IMR-90 (cell line): ENCODE data around the gene COL5A1. TPM values are rescaled to one million over a fixed set of nuclear protein-coding genes. Genes with fewer than 3 reads are reported as not detected.

Source experiments
- ATAC-seq: fragments of 200-7000 bp; cut with Tn5 transposase; 2 replicates; pipeline ENCODE4 v1.9.1; 2020; ENCODE audit warnings: low read depth, mild to moderate bottlenecking, moderate library complexity
- BruUV-seq: library from RNA; stranded (reverse); fragments of 400-500 nt; replicated peaks from 2 replicates; lab custom pipeline; 2021; lab: Mats Ljungman, UMichigan
- CTCF ChIA-PET: fragments of 300-600 bp; formaldehyde crosslinking; extraction: SDS; loops from one replicate; lab custom pipeline; 2021; ENCODE audit warnings: antibody characterized with exemption; lab: Yijun Ruan, JAX
- POLR2A ChIA-PET: fragments of 300-600 bp; sonication (Branson Sonifier 250); formaldehyde crosslinking; loops from one replicate; lab custom pipeline; 2022; ENCODE audit warnings: antibody characterized with exemption; ENCODE audit not compliant: unreplicated experiment; lab: Charles Lee
- DNase-seq: peaks from one replicate; pipeline ENCODE4 v3.0.0; 2013
- H2AFZ ChIP-seq: replicated peaks from 2 replicates; pipeline ENCODE3; 2013; ENCODE audit warnings: low read length, mild to moderate bottlenecking; ENCODE audit not compliant: poor library complexity
- H2AK5ac ChIP-seq: 2 replicates; pipeline ENCODE4 v1.6.1; 2013; ENCODE audit warnings: low read depth, low read length, inconsistent platforms
- H2AK9ac ChIP-seq: replicated peaks from 2 replicates; pipeline ENCODE3; 2013; ENCODE audit warnings: mild to moderate bottlenecking, low read depth, low read length, moderate library complexity; ENCODE audit not compliant: poor library complexity
- H2BK120ac ChIP-seq: 2 replicates; pipeline ENCODE4 v1.6.1; 2013; ENCODE audit warnings: low read depth, low read length, inconsistent platforms
- H2BK15ac ChIP-seq: 3 replicates; pipeline ENCODE4 v1.6.1; 2013; ENCODE audit warnings: low read depth, low read length, inconsistent platforms
- H2BK20ac ChIP-seq: 2 replicates; pipeline ENCODE4 v1.6.1; 2013; ENCODE audit warnings: low read depth, mild to moderate bottlenecking, inconsistent platforms, low read length, moderate library complexity
- H2BK5ac ChIP-seq: 2 replicates; pipeline ENCODE4 v1.6.1; 2013; ENCODE audit warnings: mild to moderate bottlenecking, low read depth, low read length, inconsistent platforms; ENCODE audit not compliant: poor library complexity, severe bottlenecking
- H3K14ac ChIP-seq: replicated peaks from 2 replicates; pipeline ENCODE4 v1.6.1; 2013; ENCODE audit warnings: low read depth, low read length, inconsistent platforms
- H3K18ac ChIP-seq: 2 replicates; pipeline ENCODE4 v1.6.1; 2013; ENCODE audit warnings: low read depth, low read length, control low read depth
- H3K23ac ChIP-seq: 2 replicates; pipeline ENCODE4 v1.6.1; 2013; ENCODE audit warnings: low read depth, low read length, inconsistent platforms
- H3K27ac ChIP-seq: 2 replicates; pipeline ENCODE4 v1.5.1; 2013; ENCODE audit warnings: mild to moderate bottlenecking, control low read depth, low read length; ENCODE audit not compliant: insufficient read depth
- H3K27me3 ChIP-seq: 2 replicates; pipeline ENCODE4 v1.6.1; 2013; ENCODE audit warnings: low read length; ENCODE audit not compliant: control insufficient read depth, insufficient read depth
- H3K36me3 ChIP-seq: 2 replicates; pipeline ENCODE4 v1.6.1; 2013; ENCODE audit warnings: low read length, mixed read lengths; ENCODE audit not compliant: control insufficient read depth, insufficient read depth
- H3K4ac ChIP-seq: 2 replicates; pipeline ENCODE4 v1.6.1; 2013; ENCODE audit warnings: low read depth, low read length, inconsistent platforms
- H3K4me1 ChIP-seq: 2 replicates; pipeline ENCODE4 v1.6.1; 2013; ENCODE audit warnings: low read length, mixed read lengths; ENCODE audit not compliant: control insufficient read depth, insufficient read depth
- H3K4me2 ChIP-seq: 2 replicates; pipeline ENCODE4 v1.6.1; 2013; ENCODE audit warnings: low read depth, mild to moderate bottlenecking, control low read depth, low read length, moderate library complexity
- H3K4me3 ChIP-seq: 2 replicates; pipeline ENCODE4 v1.5.1; 2013; ENCODE audit warnings: low read depth, mild to moderate bottlenecking, control low read depth, low read length, moderate library complexity; ENCODE audit not compliant: insufficient read depth
- H3K56ac ChIP-seq: 2 replicates; pipeline ENCODE4 v1.6.1; 2013; ENCODE audit warnings: low read length, inconsistent platforms; ENCODE audit not compliant: insufficient read depth; ENCODE audit errors: extremely low read depth
- H3K79me1 ChIP-seq, 2 experiments: 2 replicates each; pipeline ENCODE4 v1.6.1; 2013; ENCODE audit warnings: low read length in 2 of 2, inconsistent platforms in 1 of 2, low read depth in 1 of 2
- H3K9ac ChIP-seq: 2 replicates; pipeline ENCODE4 v1.6.1; 2013; ENCODE audit warnings: low read depth, low read length, control low read depth
- H3K9me1 ChIP-seq: 2 replicates; pipeline ENCODE4 v1.6.1; 2013; ENCODE audit warnings: low read length, inconsistent platforms; ENCODE audit not compliant: insufficient read depth
- H3K9me3 ChIP-seq: 2 replicates; pipeline ENCODE4 v1.6.1; 2013; ENCODE audit warnings: low read length; ENCODE audit not compliant: control insufficient read depth, insufficient read depth
- H4K20me1 ChIP-seq: 2 replicates; pipeline ENCODE4 v1.6.1; 2013; ENCODE audit warnings: low read length, inconsistent platforms; ENCODE audit not compliant: insufficient read depth
- H4K5ac ChIP-seq: 2 replicates; pipeline ENCODE4 v1.6.1; 2013; ENCODE audit warnings: mild to moderate bottlenecking, low read depth, low read length, control low read depth
- H4K8ac ChIP-seq, 2 experiments: 2 replicates each; pipeline ENCODE4 v1.6.1; 2013; ENCODE audit warnings: low read depth in 2 of 2, low read length in 2 of 2, control low read depth in 1 of 2, inconsistent platforms in 1 of 2
- H4K91ac ChIP-seq: 2 replicates; pipeline ENCODE4 v1.6.1; 2013; ENCODE audit warnings: low read depth, low read length, inconsistent platforms; ENCODE audit not compliant: insufficient read depth
- BHLHE40 ChIP-seq: fragments of 150-350 bp; IDR thresholded peaks from 2 replicates; pipeline ENCODE4 v1.6.1; 2016; ENCODE audit warnings: mild to moderate bottlenecking, low read depth, low read length
- CEBPB ChIP-seq: IDR thresholded peaks from 2 replicates; pipeline ENCODE4 v1.6.1; 2012; ENCODE audit warnings: low read depth, low read length, improper control_type of control experiment
- CHD1 ChIP-seq: IDR thresholded peaks from 2 replicates; pipeline ENCODE4 v1.6.1; 2012; ENCODE audit warnings: low read depth, low read length, improper control_type of control experiment
- ELK1 ChIP-seq: fragments of 150-350 bp; IDR thresholded peaks from 2 replicates; pipeline ENCODE4 v1.6.1; 2016; ENCODE audit warnings: low read depth, mild to moderate bottlenecking, low read length, moderate library complexity, borderline replicate concordance
- FOS ChIP-seq: fragments of 150-350 bp; IDR thresholded peaks from 2 replicates; pipeline ENCODE4 v1.6.1; 2016; ENCODE audit warnings: low read depth, low read length
- MAZ ChIP-seq: IDR thresholded peaks from 2 replicates; pipeline ENCODE4 v1.6.1; 2012; ENCODE audit warnings: low read depth, mild to moderate bottlenecking, low read length, improper control_type of control experiment, moderate library complexity, borderline replicate concordance
- MXI1 ChIP-seq: IDR thresholded peaks from 2 replicates; pipeline ENCODE4 v1.6.1; 2012; ENCODE audit warnings: low read depth, mild to moderate bottlenecking, low read length, moderate library complexity, borderline replicate concordance
- NFE2L2 ChIP-seq: fragments of 150-350 bp; IDR thresholded peaks from 2 replicates; pipeline ENCODE4 v1.6.1; 2016; ENCODE audit warnings: low read depth, mild to moderate bottlenecking, low read length
- POLR2A ChIP-seq: IDR thresholded peaks from 2 replicates; pipeline ENCODE4 v1.6.1; 2012; ENCODE audit warnings: mild to moderate bottlenecking, low read depth, low read length
- RAD21 ChIP-seq: IDR thresholded peaks from 2 replicates; pipeline ENCODE4 v1.6.1; 2012; ENCODE audit warnings: low read length, improper control_type of control experiment
- RCOR1 ChIP-seq: IDR thresholded peaks from 2 replicates; pipeline ENCODE4 v1.6.1; 2012; ENCODE audit warnings: mild to moderate bottlenecking, low read length, improper control_type of control experiment; ENCODE audit not compliant: insufficient replicate concordance
- RFX5 ChIP-seq: IDR thresholded peaks from 2 replicates; pipeline ENCODE4 v1.8.0; 2012; ENCODE audit warnings: low read depth, mild to moderate bottlenecking, low read length, moderate library complexity
- SMC3 ChIP-seq: fragments of 150-350 bp; IDR thresholded peaks from 2 replicates; pipeline ENCODE4 v1.6.1; 2016; ENCODE audit warnings: low read depth, mild to moderate bottlenecking, antibody characterized with exemption, low read length, moderate library complexity
- USF2 ChIP-seq: fragments of 150-350 bp; IDR thresholded peaks from 2 replicates; pipeline ENCODE4 v1.6.1; 2017; ENCODE audit warnings: mild to moderate bottlenecking, antibody characterized with exemption, low read length, low read depth
- WGBS, 2 experiments: methylation state at CpG; one replicate each; pipeline versions ENCODE4 v1.1.5 to v1.1.7; 2013; ENCODE audit warnings: missing lambda C conversion rate in 2 of 2; ENCODE audit not compliant: insufficient read length in 1 of 2; ENCODE audit errors: extremely low coverage in 2 of 2; 5-methylcytosine and 5-hydroxymethylcytosine counted together
- dilution Hi-C: fragments of 300-500 bp; cut with HindIII; formaldehyde crosslinking; loops from one replicate; pipeline ENCODE4 v1.14.3; 2018; ENCODE audit warnings: low sequenced_read_pairs; ENCODE audit not compliant: unreplicated experiment
- in situ Hi-C: fragments of 300-500 bp; cut with MboI; formaldehyde crosslinking; loops from 3 replicates; pipeline ENCODE4 v1.14.3; 2019; ENCODE audit warnings: low sequenced_read_pairs, inconsistent platforms, mixed read lengths
- intact Hi-C: fragments of 100-400 bp; cut with micrococcal nuclease; formaldehyde crosslinking; loops from 2 replicates; pipeline ENCODE4 v1.10.0; 2022
- polyA plus RNA-seq, 3 experiments: library from polyadenylated mRNA; depleted of rRNA; stranded (reverse); fragments of >200 nt; gene quantifications; 2 replicates each; pipeline ENCODE4 v1.2.3, GENCODE V29; 2012; ENCODE audit warnings: low replicate concordance in 1 of 3
- total RNA-seq: library from RNA; depleted of rRNA; stranded (reverse); fragments of >200 nt; gene quantifications from 2 replicates; pipeline ENCODE4 v1.2.3, GENCODE V29; 2012
- TF ChIP-seq, protein P1 (sequence below): conservative IDR thresholded peaks from 2 replicates; pipeline ENCODE4 v1.5.1; 2012; ENCODE audit warnings: mild to moderate bottlenecking, low read depth, low read length, improper control_type of control experiment

COL5A1 gene
- total and polyA plus RNA-seq, 2 of the 4 experiments (the other 2 are of a cell fraction): 19.2 to 173 TPM

GRCh38 chr9:134730011-134730760 lies 88.6 kb downstream of the COL5A1 start:
- CTCF ChIA-PET: no interaction called here
- TF ChIP-seq FOS (no peak), MXI1 (no peak), RCOR1 (no peak), CEBPB (no peak), CHD1 (no peak), POLR2A (no peak), RAD21 (no peak), MAZ (no peak), RFX5 (no peak), NFE2L2 (no peak), USF2 (no peak), BHLHE40 (no peak), ELK1 (no peak), SMC3 (no peak)
- TF ChIP-seq, protein P1, sequence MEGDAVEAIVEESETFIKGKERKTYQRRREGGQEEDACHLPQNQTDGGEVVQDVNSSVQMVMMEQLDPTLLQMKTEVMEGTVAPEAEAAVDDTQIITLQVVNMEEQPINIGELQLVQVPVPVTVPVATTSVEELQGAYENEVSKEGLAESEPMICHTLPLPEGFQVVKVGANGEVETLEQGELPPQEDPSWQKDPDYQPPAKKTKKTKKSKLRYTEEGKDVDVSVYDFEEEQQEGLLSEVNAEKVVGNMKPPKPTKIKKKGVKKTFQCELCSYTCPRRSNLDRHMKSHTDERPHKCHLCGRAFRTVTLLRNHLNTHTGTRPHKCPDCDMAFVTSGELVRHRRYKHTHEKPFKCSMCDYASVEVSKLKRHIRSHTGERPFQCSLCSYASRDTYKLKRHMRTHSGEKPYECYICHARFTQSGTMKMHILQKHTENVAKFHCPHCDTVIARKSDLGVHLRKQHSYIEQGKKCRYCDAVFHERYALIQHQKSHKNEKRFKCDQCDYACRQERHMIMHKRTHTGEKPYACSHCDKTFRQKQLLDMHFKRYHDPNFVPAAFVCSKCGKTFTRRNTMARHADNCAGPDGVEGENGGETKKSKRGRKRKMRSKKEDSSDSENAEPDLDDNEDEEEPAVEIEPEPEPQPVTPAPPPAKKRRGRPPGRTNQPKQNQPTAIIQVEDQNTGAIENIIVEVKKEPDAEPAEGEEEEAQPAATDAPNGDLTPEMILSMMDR: no peak

More at GRCh38 chr9:134730011-134730760, 88.6 kb downstream of the COL5A1 start:
- Histone ChIP-seq H3K79me1 (peaks cover 19 to 89% of the 10 kb centered on the region in 2 experiments), H2BK20ac (no peak overlapping the region), H3K27ac (no peak overlapping the region), H2AFZ (no peak overlapping the region), H3K9me1 (peaks cover 45% of the 10 kb centered on the region), H3K4ac (no peak overlapping the region), H3K9me3 (no peaks in the 10 kb centered on the region), H3K27me3 (no peaks in the 10 kb centered on the region), H4K20me1 (peaks cover 92% of the 10 kb centered on the region), H2BK5ac (no peak overlapping the region), H4K8ac (no peak overlapping the region), H3K36me3 (peaks cover 71% of the 10 kb centered on the region), H3K23ac (no peak overlapping the region), H3K4me1 (peaks cover 29% of the 10 kb centered on the region), H4K5ac (no peak overlapping the region), H2AK5ac (no peak overlapping the region), H3K18ac (no peak overlapping the region), H3K56ac (no peak overlapping the region), H2AK9ac (no peak overlapping the region), H2BK15ac (no peak overlapping the region), H3K4me3 (no peak overlapping the region), H2BK120ac (no peak overlapping the region), H3K14ac (no peak overlapping the region), H3K4me2 (no peak overlapping the region), H3K9ac (no peak overlapping the region), H4K91ac (no peak overlapping the region)
- 88% methylated on average over 3 of the region's 23 CpGs; no CpG with 5 or more reads in 1 of the 2 experiments for WGBS, 2 experiments
- ATAC-seq: no peak
- no TSS peak for BruUV-seq
- intact Hi-C loops: loop anchor here (10.0 kb wide), 1 partner anchor 85 kb away; the partner anchor contains the start of gene COL5A1
- dilution Hi-C loops: no loop called here
- POLR2A ChIA-PET: no interaction called here
- in situ Hi-C loops: no loop called here
- DNase-seq: no peak
